Measurements from ENCODE around the gene ST6GALNAC5.
A peak's percentile ranks its signal among the peaks of the same experiment; 100 is the strongest.

The ST6GALNAC5 gene

GRCh38 chr1:76933847-76934815, 66.9 kb downstream of the ST6GALNAC5 start:
- no peak overlapping the region for H3K4me2 ChIP-seq (ENCODE audit: low read depth, low read length)
- H3K4me1 ChIP-seq (ENCODE audit: low read length): peaks cover 3% of the 10 kb centered on the region; the same call in 1 of the 2 replicates
- no peaks in the 10 kb centered on the region for H3K27me3 ChIP-seq (replicated peaks; ENCODE audit: insufficient read depth, low read length)
- no peak overlapping the region for H3K9ac ChIP-seq (ENCODE audit: low read length)
- H3F3A ChIP-seq (ENCODE audit: insufficient read depth, low read length): no peaks in the 10 kb centered on the region
- H4K20me1 ChIP-seq (ENCODE audit: insufficient read depth, low read length): no peaks in the 10 kb centered on the region
- TF ChIP-seq EZH2 (optimal IDR thresholded peaks at IDR 0.05; ENCODE audit: low read depth, low read length) (no peak), CTCF (IDR thresholded peaks at IDR 0.05; ENCODE audit: low read length) (no peak), EZH2phosphoT487 (IDR thresholded peaks at IDR 0.05; ENCODE audit: low read length) (no peak)
- H3K36me3 ChIP-seq (replicated peaks; ENCODE audit: insufficient read depth, low read length): no peaks in the 10 kb centered on the region
- no peaks in the 10 kb centered on the region for H3K79me2 ChIP-seq (ENCODE audit: low read length)
- H3K9me2 ChIP-seq (replicated peaks; ENCODE audit: insufficient read depth, low read length): no peaks in the 10 kb centered on the region
- no peak for DNase-seq
- H3K9me3 ChIP-seq (replicated peaks; ENCODE audit: insufficient read depth, low read length): no peaks in the 10 kb centered on the region
- no peak overlapping the region for H3K4me3 ChIP-seq (ENCODE audit: low read length)
- H3K27ac ChIP-seq (ENCODE audit: low read length): no peak overlapping the region
- no peak overlapping the region for H2AFZ ChIP-seq (ENCODE audit: low read length)

- Histone ChIP-seq H3K9me2 (replicated peaks; ENCODE audit: insufficient read depth, low read length) (no peaks in the 10 kb centered on the region), H3K9me3 (replicated peaks; ENCODE audit: insufficient read depth, low read length) (no peaks in the 10 kb centered on the region), H3K4me3 (ENCODE audit: low read length) (no peak overlapping the region), H3K27me3 (replicated peaks; ENCODE audit: insufficient read depth, low read length) (no peaks in the 10 kb centered on the region), H3K9ac (ENCODE audit: low read length) (no peak overlapping the region), H3F3A (ENCODE audit: insufficient read depth, low read length) (no peaks in the 10 kb centered on the region), H3K36me3 (replicated peaks; ENCODE audit: insufficient read depth, low read length) (no peaks in the 10 kb centered on the region), H3K79me2 (ENCODE audit: low read length) (no peaks in the 10 kb centered on the region), H4K20me1 (ENCODE audit: insufficient read depth, low read length) (no peaks in the 10 kb centered on the region), H3K4me1 (ENCODE audit: low read length) (peaks cover 13% of the 10 kb centered on the region), H2AFZ (ENCODE audit: low read length) (no peak overlapping the region), H3K27ac (ENCODE audit: low read length) (no peak overlapping the region), H3K4me2 (ENCODE audit: low read depth, low read length) (no peak overlapping the region)
- TF ChIP-seq EZH2phosphoT487 (IDR thresholded peaks at IDR 0.05; ENCODE audit: low read length): no peak
- no peak for TF ChIP-seq EZH2 (optimal IDR thresholded peaks at IDR 0.05; ENCODE audit: low read depth, low read length)
- TF ChIP-seq CTCF (IDR thresholded peaks at IDR 0.05; ENCODE audit: low read length): no peak
- DNase-seq: no peak
Measured at GRCh38 chr1:76938304-76938703, 71.0 kb downstream of the ST6GALNAC5 start.

- no peaks in the 10 kb centered on the region for H3K79me2 ChIP-seq (ENCODE audit: low read length)
- H3K27ac ChIP-seq (ENCODE audit: low read length): no peak overlapping the region; the same call in 1 of the 2 replicates
- peak; percentile 66 for DNase-seq
- no peaks in the 10 kb centered on the region for H4K20me1 ChIP-seq (ENCODE audit: insufficient read depth, low read length)
- no peaks in the 10 kb centered on the region for H3K36me3 ChIP-seq (replicated peaks; ENCODE audit: insufficient read depth, low read length)
- no peak overlapping the region for H2AFZ ChIP-seq (ENCODE audit: low read length)
- no peaks in the 10 kb centered on the region for H3K27me3 ChIP-seq (replicated peaks; ENCODE audit: insufficient read depth, low read length)
- no peaks in the 10 kb centered on the region for H3K9me3 ChIP-seq (replicated peaks; ENCODE audit: insufficient read depth, low read length)
- H3K4me1 ChIP-seq (ENCODE audit: low read length): peaks cover 13% of the 10 kb centered on the region
- H3K4me3 ChIP-seq (ENCODE audit: low read length): no peak overlapping the region; the same call in 1 of the 2 replicates
- H3K9ac ChIP-seq (ENCODE audit: low read length): no peak overlapping the region
- TF ChIP-seq EZH2 (optimal IDR thresholded peaks at IDR 0.05; ENCODE audit: low read depth, low read length) (no peak), EZH2phosphoT487 (IDR thresholded peaks at IDR 0.05; ENCODE audit: low read length) (no peak), CTCF (IDR thresholded peaks at IDR 0.05; ENCODE audit: low read length) (no peak)
- no peaks in the 10 kb centered on the region for H3K9me2 ChIP-seq (replicated peaks; ENCODE audit: insufficient read depth, low read length)
- H3F3A ChIP-seq (ENCODE audit: insufficient read depth, low read length): no peaks in the 10 kb centered on the region
- H3K4me2 ChIP-seq (ENCODE audit: low read depth, low read length): peak overlapping the region; percentile 33; the same call in 1 of the 2 replicates
Measured at GRCh38 chr1:76939050-76939816, 72.0 kb downstream of the ST6GALNAC5 start.

All from MM.1S (cell line).